Keratinocyte (primary cell): ENCODE data around the gene ZBBX. TPM values are rescaled to one million over a fixed set of nuclear protein-coding genes. Genes with fewer than 3 reads are reported as not detected.

Experiments used
- DNase-seq: peaks from one replicate; pipeline ENCODE4 v3.0.0-alpha.2; 2011; ENCODE audit warnings: low read depth, missing footprints, low spot score
- FAIRE-seq: peaks from 2 replicates; lab custom pipeline; 2011; peaks lifted over from hg19 to GRCh38; lab: Jason Lieb, UNC
- H2AFZ ChIP-seq: 2 replicates; pipeline ENCODE4 v1.6.0; 2012; ENCODE audit warnings: low read length, control low read depth, inconsistent platforms; ENCODE audit not compliant: control insufficient read depth
- H3K27ac ChIP-seq: 2 replicates; pipeline ENCODE4 v1.5.1; 2011; ENCODE audit warnings: low read length; ENCODE audit not compliant: control insufficient read depth, insufficient read depth
- H3K27me3 ChIP-seq: 3 replicates; pipeline ENCODE4 v1.6.0; 2011; ENCODE audit warnings: low read length; ENCODE audit not compliant: control insufficient read depth, insufficient read depth; ENCODE audit errors: extremely low read depth
- H3K36me3 ChIP-seq, 2 experiments: 2 replicates in 1 of 2; 3 replicates in 1 of 2; pipeline ENCODE4 v1.5.1; 2011; ENCODE audit warnings: low read length in 2 of 2, mild to moderate bottlenecking in 1 of 2; ENCODE audit not compliant: control insufficient read depth in 2 of 2, insufficient read depth in 2 of 2; ENCODE audit errors: extremely low read depth in 1 of 2
- H3K4me1 ChIP-seq: 3 replicates; pipeline ENCODE4 v1.5.1; 2011; ENCODE audit warnings: low read length; ENCODE audit not compliant: control insufficient read depth, insufficient read depth; ENCODE audit errors: extremely low read depth
- H3K4me2 ChIP-seq: 3 replicates; pipeline ENCODE4 v1.6.0; 2011; ENCODE audit warnings: low read depth, low read length; ENCODE audit not compliant: control insufficient read depth, insufficient read depth; ENCODE audit errors: extremely low read depth
- H3K4me3 ChIP-seq, 3 experiments: fragments of 200-600 bp in 1 of 3; sonication (generic) in 1 of 3; 2 replicates in 2 of 3; 3 replicates in 1 of 3; pipeline ENCODE4 v1.5.1; 2011 to 2016; ENCODE audit warnings: low read length in 3 of 3, mild to moderate bottlenecking in 3 of 3, control low read depth in 2 of 3, inconsistent platforms in 1 of 3, low read depth in 1 of 3, mixed read lengths in 1 of 3, mixed run types in 1 of 3, moderate library complexity in 1 of 3; ENCODE audit not compliant: control insufficient read depth in 2 of 3, insufficient read depth in 2 of 3; ENCODE audit errors: extremely low read depth in 1 of 3
- H3K79me2 ChIP-seq: 2 replicates; pipeline ENCODE4 v1.6.0; 2012; ENCODE audit warnings: low read length; ENCODE audit not compliant: control insufficient read depth, insufficient read depth
- H3K9ac ChIP-seq: 3 replicates; pipeline ENCODE4 v1.6.0; 2011; ENCODE audit warnings: low read length; ENCODE audit not compliant: control insufficient read depth, insufficient read depth; ENCODE audit errors: extremely low read depth
- H3K9me1 ChIP-seq: 3 replicates; pipeline ENCODE4 v1.6.0; 2011; ENCODE audit warnings: low read length; ENCODE audit not compliant: control insufficient read depth, insufficient read depth; ENCODE audit errors: extremely low read depth
- H3K9me3 ChIP-seq: 2 replicates; pipeline ENCODE4 v1.5.1; 2012; ENCODE audit warnings: low read depth, low read length; ENCODE audit not compliant: control insufficient read depth
- H4K20me1 ChIP-seq: 3 replicates; pipeline ENCODE4 v1.6.0; 2011; ENCODE audit warnings: low read length; ENCODE audit not compliant: control insufficient read depth, insufficient read depth; ENCODE audit errors: extremely low read depth
- CTCF ChIP-seq, 3 experiments: IDR thresholded peaks in 1 of 3; conservative IDR thresholded peaks in 1 of 3; optimal IDR thresholded peaks in 1 of 3; 2 replicates in 2 of 3; 3 replicates in 1 of 3; pipeline versions ENCODE3 to v1.5.1; 2011; ENCODE audit warnings: low read length in 3 of 3, mild to moderate bottlenecking in 3 of 3, moderate library complexity in 2 of 3, control low read depth in 1 of 3, inconsistent platforms in 1 of 3; ENCODE audit not compliant: insufficient read depth in 2 of 3; ENCODE audit errors: extremely low read depth in 1 of 3
- EZH2 ChIP-seq: IDR thresholded peaks from one replicate; pipeline ENCODE4 v1.6.1; 2012; ENCODE audit warnings: inconsistent platforms, mild to moderate bottlenecking, low read length, moderate library complexity
- dilution Hi-C: fragments of 300-500 bp; cut with MboI; formaldehyde crosslinking; loops from one replicate; pipeline ENCODE4 v1.7.0; 2020; ENCODE audit warnings: low sequenced_read_pairs; ENCODE audit not compliant: extremely low pct_ligation_motif_present
- polyA plus RNA-seq, 5 experiments: library from polyadenylated mRNA; depleted of rRNA in 3 of 5; stranded (reverse) in 3 of 5; stranded (forward) in 1 of 5; unstranded in 1 of 5; fragments of >200 nt; gene quantifications; 1 replicate in 1 of 5; 2 replicates in 3 of 5; 3 replicates in 1 of 5; pipeline versions ENCODE4 v1.2.1 to v1.2.3, GENCODE V29; 2011 to 2012; ENCODE audit warnings: missing spikeins in 2 of 5, low read depth in 1 of 5, low replicate concordance in 1 of 5

The ZBBX gene
- polyA plus RNA-seq, 1 donor (not counting 4 experiments of a cell fraction or from before 2014, with no cell fraction given) = not detected

- no peaks in the 10 kb centered on the region for H3K27me3 ChIP-seq
- TF ChIP-seq EZH2 (no peak), CTCF (optimal IDR thresholded peaks at IDR 0.05 in 1 of 3, IDR thresholded peaks at IDR 0.05 in 1 of 3, conservative IDR thresholded peaks at IDR 0.05 in 1 of 3; ENCODE audit: extremely low read depth in 1 of 3, insufficient read depth in 2 of 3, low read length in 3 of 3) (no peak)
- dilution Hi-C loops = no loop called here
- H3K4me2 ChIP-seq = no peak overlapping the region
- no peaks in the 10 kb centered on the region for H3K9me1 ChIP-seq
- no peaks in the 10 kb centered on the region for H3K9me3 ChIP-seq
- H2AFZ ChIP-seq = no peak overlapping the region
- H3K79me2 ChIP-seq = no peaks in the 10 kb centered on the region
- no peaks in the 10 kb centered on the region for H4K20me1 ChIP-seq
- no peaks in the 10 kb centered on the region for H3K36me3 ChIP-seq
- H3K27ac ChIP-seq = no peak overlapping the region
- H3K9ac ChIP-seq = no peak overlapping the region
- H3K4me1 ChIP-seq = no peaks in the 10 kb centered on the region
- FAIRE-seq (no peak), DNase-seq (no peak)
- H3K4me3 ChIP-seq = no peak overlapping the region
Observed at GRCh38 chr3:167306319-167306718, 73.8 kb downstream of the ZBBX start.

GRCh38 chr3:167305340-167305890 lies 74.7 kb downstream of the ZBBX start:
- TF ChIP-seq CTCF (optimal IDR thresholded peaks at IDR 0.05 in 1 of 3, IDR thresholded peaks at IDR 0.05 in 1 of 3, conservative IDR thresholded peaks at IDR 0.05 in 1 of 3; ENCODE audit: extremely low read depth in 1 of 3, insufficient read depth in 2 of 3, low read length in 3 of 3) (no peak), EZH2 (no peak)
- no peaks in the 10 kb centered on the region for H4K20me1 ChIP-seq
- H3K4me3 ChIP-seq = no peak overlapping the region
- H3K36me3 ChIP-seq = no peaks in the 10 kb centered on the region
- DNase-seq (no peak), FAIRE-seq (no peak)
- no peaks in the 10 kb centered on the region for H3K9me3 ChIP-seq
- no peak overlapping the region for H3K9ac ChIP-seq
- H3K4me1 ChIP-seq = no peaks in the 10 kb centered on the region
- no peak overlapping the region for H2AFZ ChIP-seq
- H3K27me3 ChIP-seq = no peaks in the 10 kb centered on the region
- no peaks in the 10 kb centered on the region for H3K9me1 ChIP-seq
- no peak overlapping the region for H3K27ac ChIP-seq
- no peak overlapping the region for H3K4me2 ChIP-seq
- H3K79me2 ChIP-seq = no peaks in the 10 kb centered on the region
- dilution Hi-C loops = no loop called here
